Measurements from ENCODE around the gene BRD1. TPM values are rescaled to one million over a fixed set of nuclear protein-coding genes. Genes with fewer than 3 reads are reported as not detected.

BRD1 gene
- total RNA-seq, 1 donor: 23.5 TPM

DNA sequence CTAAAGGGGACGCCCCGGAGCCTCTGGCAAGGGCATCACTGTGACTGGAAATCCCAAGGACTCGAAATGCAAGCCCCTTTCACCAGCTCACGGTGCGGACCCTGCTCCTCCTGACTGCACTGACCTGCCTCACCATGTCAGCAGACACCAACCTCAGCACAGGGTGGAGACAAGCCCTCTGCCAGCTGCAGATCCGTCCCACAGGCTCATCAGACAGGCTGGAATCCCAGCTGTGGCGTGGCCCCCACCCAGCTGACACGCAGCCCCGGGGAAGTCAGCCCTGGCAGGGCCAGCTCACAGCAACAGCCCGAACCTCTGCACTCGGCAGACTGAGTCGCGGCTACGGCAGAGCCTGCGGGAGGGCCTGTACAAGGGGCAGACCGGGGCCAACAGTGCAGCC, 36.8 kb downstream of the BRD1 start:
- H3K9me3 ChIP-seq (ENCODE audit: low read depth, low read length): no peaks in the 10 kb centered on the region
- TF ChIP-seq, protein P1, sequence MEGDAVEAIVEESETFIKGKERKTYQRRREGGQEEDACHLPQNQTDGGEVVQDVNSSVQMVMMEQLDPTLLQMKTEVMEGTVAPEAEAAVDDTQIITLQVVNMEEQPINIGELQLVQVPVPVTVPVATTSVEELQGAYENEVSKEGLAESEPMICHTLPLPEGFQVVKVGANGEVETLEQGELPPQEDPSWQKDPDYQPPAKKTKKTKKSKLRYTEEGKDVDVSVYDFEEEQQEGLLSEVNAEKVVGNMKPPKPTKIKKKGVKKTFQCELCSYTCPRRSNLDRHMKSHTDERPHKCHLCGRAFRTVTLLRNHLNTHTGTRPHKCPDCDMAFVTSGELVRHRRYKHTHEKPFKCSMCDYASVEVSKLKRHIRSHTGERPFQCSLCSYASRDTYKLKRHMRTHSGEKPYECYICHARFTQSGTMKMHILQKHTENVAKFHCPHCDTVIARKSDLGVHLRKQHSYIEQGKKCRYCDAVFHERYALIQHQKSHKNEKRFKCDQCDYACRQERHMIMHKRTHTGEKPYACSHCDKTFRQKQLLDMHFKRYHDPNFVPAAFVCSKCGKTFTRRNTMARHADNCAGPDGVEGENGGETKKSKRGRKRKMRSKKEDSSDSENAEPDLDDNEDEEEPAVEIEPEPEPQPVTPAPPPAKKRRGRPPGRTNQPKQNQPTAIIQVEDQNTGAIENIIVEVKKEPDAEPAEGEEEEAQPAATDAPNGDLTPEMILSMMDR (IDR thresholded peaks at IDR 0.05; ENCODE audit: extremely low read depth, low read depth, low read length): no peak
- H2AFZ ChIP-seq (ENCODE audit: low read length): no peak overlapping the region
- peaks cover 20% of the 10 kb centered on the region for H3K4me1 ChIP-seq (ENCODE audit: insufficient read depth, low read length)
- no peaks in the 10 kb centered on the region for H3K27me3 ChIP-seq (ENCODE audit: insufficient read depth, low read length)
- H3K79me2 ChIP-seq (ENCODE audit: insufficient read depth, low read length): peaks cover 97% of the 10 kb centered on the region
- peaks cover 64% of the 10 kb centered on the region for H4K20me1 ChIP-seq (ENCODE audit: insufficient read depth, low read length)
- no peak overlapping the region for H3K4me2 ChIP-seq (ENCODE audit: insufficient read depth, low read length)
- no peak for DNase-seq (ENCODE audit: insufficient read length, low spot score, missing footprints)
- no peak overlapping the region for H3K4me3 ChIP-seq (ENCODE audit: insufficient read depth, low read length)
- H3K27ac ChIP-seq (ENCODE audit: low read depth, low read length): no peak overlapping the region
- peaks cover 64% of the 10 kb centered on the region for H3K36me3 ChIP-seq (ENCODE audit: insufficient read depth, low read length)

DNA sequence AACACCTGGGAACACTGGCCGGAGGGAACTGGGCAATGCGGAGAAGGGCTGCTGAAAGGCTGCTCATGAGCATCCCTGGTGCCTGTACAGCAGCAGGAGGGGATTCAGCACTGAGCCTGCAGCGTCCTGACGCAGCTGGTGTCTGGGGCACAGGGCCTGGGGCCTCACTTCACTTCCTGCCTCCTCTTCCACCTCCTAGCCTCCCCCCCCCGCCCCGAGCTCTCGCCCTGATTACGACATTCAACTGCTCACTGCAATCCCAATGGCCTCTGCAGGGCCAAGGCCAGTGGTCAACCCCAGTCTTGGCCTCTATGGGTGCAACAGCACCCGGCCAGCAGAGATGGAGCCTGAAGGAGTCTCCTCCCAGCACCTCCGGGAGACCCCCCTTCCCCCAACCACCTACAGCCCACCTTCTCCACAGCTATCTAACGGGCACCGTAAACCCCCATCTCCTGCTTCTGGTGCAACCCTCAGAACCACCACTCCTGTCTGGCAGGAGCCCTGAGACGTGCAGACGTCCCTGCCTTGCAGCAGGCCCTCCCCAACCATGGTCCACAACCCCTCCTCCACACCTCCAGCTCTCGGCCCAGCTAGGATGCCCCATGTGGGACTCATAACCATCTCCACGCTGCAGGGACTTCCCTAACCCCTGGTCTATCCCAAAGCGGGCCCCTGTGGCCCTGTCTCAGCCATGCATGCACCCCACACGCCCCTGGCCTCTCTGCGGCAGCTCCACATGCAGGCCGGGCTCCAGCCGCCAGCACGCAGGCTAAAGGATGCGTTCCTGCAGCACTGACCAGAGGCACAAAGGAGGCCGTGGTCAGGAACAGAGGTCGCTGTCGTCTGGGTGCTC, 38.2 kb downstream of the BRD1 start:
- no peak overlapping the region for H2AFZ ChIP-seq (ENCODE audit: low read length)
- H3K9me3 ChIP-seq (ENCODE audit: low read depth, low read length): no peaks in the 10 kb centered on the region
- peaks cover 20% of the 10 kb centered on the region for H3K4me1 ChIP-seq (ENCODE audit: insufficient read depth, low read length)
- TF ChIP-seq, protein P1 (IDR thresholded peaks at IDR 0.05; ENCODE audit: extremely low read depth, low read depth, low read length): no peak
- H3K27me3 ChIP-seq (ENCODE audit: insufficient read depth, low read length): no peaks in the 10 kb centered on the region
- H3K79me2 ChIP-seq (ENCODE audit: insufficient read depth, low read length): peaks cover 99% of the 10 kb centered on the region
- H4K20me1 ChIP-seq (ENCODE audit: insufficient read depth, low read length): peaks cover 70% of the 10 kb centered on the region
- H3K27ac ChIP-seq (ENCODE audit: low read depth, low read length): peak overlapping the region; percentile 59
- peak; percentile 95 for DNase-seq (ENCODE audit: insufficient read length, low spot score, missing footprints)
- no peak overlapping the region for H3K4me3 ChIP-seq (ENCODE audit: insufficient read depth, low read length)
- H3K4me2 ChIP-seq (ENCODE audit: insufficient read depth, low read length): peak overlapping the region; percentile 18
- peaks cover 51% of the 10 kb centered on the region for H3K36me3 ChIP-seq (ENCODE audit: insufficient read depth, low read length)

DNA sequence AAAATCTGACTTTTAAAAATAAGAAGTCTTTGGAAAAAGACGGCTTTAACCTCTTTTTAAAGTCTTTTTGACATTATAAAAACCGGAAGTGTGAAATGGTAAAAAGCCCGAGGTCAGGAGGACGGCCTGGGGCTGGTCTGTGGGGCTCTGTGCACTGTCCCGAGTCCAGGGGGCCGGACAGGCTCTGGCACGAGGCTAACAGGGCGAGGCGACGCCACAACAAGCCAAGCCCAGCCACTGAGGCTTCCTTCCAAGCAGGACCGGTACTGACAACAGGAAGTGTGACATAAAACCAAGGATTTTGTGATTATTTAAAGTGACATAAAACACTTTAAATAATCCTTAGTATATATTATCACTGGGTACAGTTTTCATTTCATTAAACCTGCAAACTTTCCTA, 39.2 kb downstream of the BRD1 start:
- TF ChIP-seq, protein P1 (IDR thresholded peaks at IDR 0.05; ENCODE audit: extremely low read depth, low read depth, low read length): no peak
- H3K27ac ChIP-seq (ENCODE audit: low read depth, low read length): peak overlapping the region; percentile 40

DNA sequence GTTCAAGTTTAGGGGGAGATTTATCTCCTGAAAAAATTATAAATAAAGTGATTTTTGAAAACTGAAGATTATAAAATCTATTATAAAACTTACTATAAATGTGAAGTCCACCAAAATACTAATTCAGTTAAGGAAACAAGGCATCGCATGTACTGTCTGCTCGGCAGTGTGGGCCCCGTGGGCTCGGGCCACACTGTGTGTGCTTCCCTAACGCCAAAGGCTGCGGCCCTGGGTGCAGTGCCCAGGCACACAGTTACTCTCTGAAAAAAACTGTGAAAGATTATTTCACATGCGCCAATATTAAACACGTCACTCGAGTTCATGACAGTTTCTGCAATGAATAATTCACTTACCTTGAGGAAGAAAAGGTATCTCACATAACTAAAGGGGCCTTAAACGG, 39.8 kb downstream of the BRD1 start:
- H3K79me2 ChIP-seq (ENCODE audit: insufficient read depth, low read length): peaks cover 99% of the 10 kb centered on the region
- peaks cover 73% of the 10 kb centered on the region for H4K20me1 ChIP-seq (ENCODE audit: insufficient read depth, low read length)
- DNase-seq (ENCODE audit: insufficient read length, low spot score, missing footprints): no peak
- H3K9me3 ChIP-seq (ENCODE audit: low read depth, low read length): no peaks in the 10 kb centered on the region
- H3K36me3 ChIP-seq (ENCODE audit: insufficient read depth, low read length): peaks cover 46% of the 10 kb centered on the region
- no peak overlapping the region for H3K4me3 ChIP-seq (ENCODE audit: insufficient read depth, low read length)
- H2AFZ ChIP-seq (ENCODE audit: low read length): no peak overlapping the region
- TF ChIP-seq, protein P1 (IDR thresholded peaks at IDR 0.05; ENCODE audit: extremely low read depth, low read depth, low read length): no peak
- no peaks in the 10 kb centered on the region for H3K27me3 ChIP-seq (ENCODE audit: insufficient read depth, low read length)
- H3K27ac ChIP-seq (ENCODE audit: low read depth, low read length): no peak overlapping the region
- no peak overlapping the region for H3K4me2 ChIP-seq (ENCODE audit: insufficient read depth, low read length)
- H3K4me1 ChIP-seq (ENCODE audit: insufficient read depth, low read length): peaks cover 20% of the 10 kb centered on the region

More for the DNA sequence above, 39.2 kb downstream of the BRD1 start:
- no peak overlapping the region for H3K4me2 ChIP-seq (ENCODE audit: insufficient read depth, low read length)
- no peaks in the 10 kb centered on the region for H3K27me3 ChIP-seq (ENCODE audit: insufficient read depth, low read length)
- peaks cover 20% of the 10 kb centered on the region for H3K4me1 ChIP-seq (ENCODE audit: insufficient read depth, low read length)
- no peak overlapping the region for H3K4me3 ChIP-seq (ENCODE audit: insufficient read depth, low read length)
- no peak overlapping the region for H2AFZ ChIP-seq (ENCODE audit: low read length)
- H4K20me1 ChIP-seq (ENCODE audit: insufficient read depth, low read length): peaks cover 75% of the 10 kb centered on the region
- no peaks in the 10 kb centered on the region for H3K9me3 ChIP-seq (ENCODE audit: low read depth, low read length)
- peaks cover 99% of the 10 kb centered on the region for H3K79me2 ChIP-seq (ENCODE audit: insufficient read depth, low read length)
- H3K36me3 ChIP-seq (ENCODE audit: insufficient read depth, low read length): peaks cover 49% of the 10 kb centered on the region
- DNase-seq (ENCODE audit: insufficient read length, low spot score, missing footprints): peak; percentile 96

Measured in osteoblast (primary cell).